ENCODE data around the gene SLC2A2.

Gene SLC2A2

GRCh38 chr3:170991664-170992063, 34.9 kb downstream of the SLC2A2 start:
- Mint-ChIP-seq H3K9me3 (peaks cover 2% of the 10 kb centered on the region), H3K4me3 (no peak overlapping the region), H3K27ac (no peak overlapping the region), H3K27me3 (ENCODE audit: low read depth) (peaks cover 5% of the 10 kb centered on the region), H3K36me3 (ENCODE audit: low read depth) (no peaks in the 10 kb centered on the region), H3K4me1 (no peaks in the 10 kb centered on the region)
- TF ChIP-seq, protein P1, sequence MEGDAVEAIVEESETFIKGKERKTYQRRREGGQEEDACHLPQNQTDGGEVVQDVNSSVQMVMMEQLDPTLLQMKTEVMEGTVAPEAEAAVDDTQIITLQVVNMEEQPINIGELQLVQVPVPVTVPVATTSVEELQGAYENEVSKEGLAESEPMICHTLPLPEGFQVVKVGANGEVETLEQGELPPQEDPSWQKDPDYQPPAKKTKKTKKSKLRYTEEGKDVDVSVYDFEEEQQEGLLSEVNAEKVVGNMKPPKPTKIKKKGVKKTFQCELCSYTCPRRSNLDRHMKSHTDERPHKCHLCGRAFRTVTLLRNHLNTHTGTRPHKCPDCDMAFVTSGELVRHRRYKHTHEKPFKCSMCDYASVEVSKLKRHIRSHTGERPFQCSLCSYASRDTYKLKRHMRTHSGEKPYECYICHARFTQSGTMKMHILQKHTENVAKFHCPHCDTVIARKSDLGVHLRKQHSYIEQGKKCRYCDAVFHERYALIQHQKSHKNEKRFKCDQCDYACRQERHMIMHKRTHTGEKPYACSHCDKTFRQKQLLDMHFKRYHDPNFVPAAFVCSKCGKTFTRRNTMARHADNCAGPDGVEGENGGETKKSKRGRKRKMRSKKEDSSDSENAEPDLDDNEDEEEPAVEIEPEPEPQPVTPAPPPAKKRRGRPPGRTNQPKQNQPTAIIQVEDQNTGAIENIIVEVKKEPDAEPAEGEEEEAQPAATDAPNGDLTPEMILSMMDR (IDR thresholded peaks at IDR 0.05; ENCODE audit: unreplicated experiment in 3 of 3) = no peak

GRCh38 chr3:170989100-170989648, 37.3 kb downstream of the SLC2A2 start:
- H3K36me3 Mint-ChIP-seq (ENCODE audit: low read depth) = no peaks in the 10 kb centered on the region
- peaks cover 7% of the 10 kb centered on the region for H3K9me3 Mint-ChIP-seq
- H3K4me1 Mint-ChIP-seq = no peaks in the 10 kb centered on the region
- no peak overlapping the region for H3K4me3 Mint-ChIP-seq
- no peak overlapping the region for H3K27ac Mint-ChIP-seq
- H3K27me3 Mint-ChIP-seq (ENCODE audit: low read depth) = peaks cover 5% of the 10 kb centered on the region
- TF ChIP-seq, protein P1 (IDR thresholded peaks at IDR 0.05; ENCODE audit: unreplicated experiment in 3 of 3) = no peak

DNA sequence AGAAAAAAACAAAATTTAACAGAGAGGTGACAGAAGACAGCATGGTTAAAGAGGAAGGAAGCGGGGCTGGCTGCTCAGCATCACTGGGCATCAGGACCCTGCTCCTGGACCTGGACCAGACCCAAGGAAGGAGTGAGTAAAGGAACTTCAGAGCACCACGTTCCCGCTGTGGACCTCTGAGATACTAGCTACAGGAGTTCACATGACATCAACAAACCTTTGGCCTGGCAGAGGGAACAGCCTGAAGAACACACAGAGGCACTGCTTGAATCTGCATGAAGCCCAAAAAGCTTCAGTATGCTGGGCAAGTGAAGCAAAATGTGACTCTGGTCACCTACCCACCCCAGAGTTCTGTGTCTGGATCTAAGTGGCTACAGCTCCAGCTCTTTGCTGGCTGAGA, 38.1 kb downstream of the SLC2A2 start:
- peaks cover 5% of the 10 kb centered on the region for H3K27me3 Mint-ChIP-seq (ENCODE audit: low read depth)
- TF ChIP-seq, protein P1 (IDR thresholded peaks at IDR 0.05; ENCODE audit: unreplicated experiment in 3 of 3) = no peak
- no peak overlapping the region for H3K4me3 Mint-ChIP-seq
- peaks cover 7% of the 10 kb centered on the region for H3K9me3 Mint-ChIP-seq
- H3K36me3 Mint-ChIP-seq (ENCODE audit: low read depth) = no peaks in the 10 kb centered on the region
- no peak overlapping the region for H3K27ac Mint-ChIP-seq
- H3K4me1 Mint-ChIP-seq = no peaks in the 10 kb centered on the region

GRCh38 chr3:170985304-170985703, 41.2 kb downstream of the SLC2A2 start:
- no peak overlapping the region for H3K4me3 Mint-ChIP-seq
- H3K36me3 Mint-ChIP-seq (ENCODE audit: low read depth) = no peaks in the 10 kb centered on the region
- no peaks in the 10 kb centered on the region for H3K4me1 Mint-ChIP-seq
- TF ChIP-seq, protein P1 (IDR thresholded peaks at IDR 0.05; ENCODE audit: unreplicated experiment in 3 of 3) = no peak
- no peak overlapping the region for H3K27ac Mint-ChIP-seq
- no peaks in the 10 kb centered on the region for H3K27me3 Mint-ChIP-seq (ENCODE audit: low read depth)
- peaks cover 5% of the 10 kb centered on the region for H3K9me3 Mint-ChIP-seq

- Mint-ChIP-seq H3K4me3 (no peak overlapping the region), H3K9me3 (peaks cover 10% of the 10 kb centered on the region), H3K36me3 (ENCODE audit: low read depth) (no peaks in the 10 kb centered on the region), H3K27me3 (ENCODE audit: low read depth) (no peaks in the 10 kb centered on the region), H3K27ac (no peak overlapping the region), H3K4me1 (no peaks in the 10 kb centered on the region)
- TF ChIP-seq, protein P1 (IDR thresholded peaks at IDR 0.05; ENCODE audit: unreplicated experiment in 3 of 3) = no peak
Observed at GRCh38 chr3:170982733-170983132, 43.8 kb downstream of the SLC2A2 start.

DNA sequence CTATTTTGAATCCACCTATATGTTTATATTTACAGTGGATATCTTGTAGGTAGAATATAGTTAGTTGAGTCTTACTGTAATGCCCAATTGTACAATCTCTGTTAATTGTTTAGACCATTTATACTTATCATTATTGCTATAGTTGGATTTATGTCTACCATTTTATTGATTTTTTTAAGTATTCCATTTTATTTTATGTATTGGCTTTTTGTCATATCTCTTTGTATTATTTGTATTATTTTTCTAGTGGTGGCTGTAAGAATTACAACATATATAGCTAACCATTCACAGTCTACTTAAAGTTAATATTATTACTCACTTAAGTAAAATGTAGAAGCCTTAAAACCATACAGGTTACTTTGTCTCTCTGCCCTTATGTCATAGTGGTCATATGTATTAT, 46.1 kb downstream of the SLC2A2 start:
- Mint-ChIP-seq H3K9me3 (peaks cover 6% of the 10 kb centered on the region), H3K27me3 (ENCODE audit: low read depth) (peaks cover 4% of the 10 kb centered on the region), H3K36me3 (ENCODE audit: low read depth) (no peaks in the 10 kb centered on the region), H3K27ac (no peak overlapping the region), H3K4me1 (no peaks in the 10 kb centered on the region), H3K4me3 (no peak overlapping the region)
- TF ChIP-seq, protein P1 (IDR thresholded peaks at IDR 0.05; ENCODE audit: unreplicated experiment in 3 of 3) = no peak

All from nephron (organoid).